ENCODE results near the gene CHORDC1.

Gene CHORDC1

GRCh38 chr11:90222459-90223247 is at the start of gene CHORDC1:
CHORDC1 (minus strand) TSS chr11:90223049; CDS start chr11:90222954, 95 bp downstream.
- peak; percentile 91 for DNase-seq

GRCh38 chr11:90257158-90257525 is 34.3 kb upstream of the CHORDC1 start:
- DNase-seq, result no peak

GRCh38 chr11:90256404-90257157 is 33.7 kb upstream of the CHORDC1 start:
- DNase-seq, result no peak

GRCh38 chr11:90254065-90254464 is 31.2 kb upstream of the CHORDC1 start:
- no peak for DNase-seq

GRCh38 chr11:90252053-90252452 is 29.2 kb upstream of the CHORDC1 start:
- DNase-seq, result no peak

GRCh38 chr11:90251599-90251998 is 28.8 kb upstream of the CHORDC1 start:
- no peak for DNase-seq

GRCh38 chr11:90250970-90251369 is 28.1 kb upstream of the CHORDC1 start:
- DNase-seq, result no peak

- DNase-seq, result no peak
Measured at GRCh38 chr11:90246468-90246867, 23.6 kb upstream of the CHORDC1 start.

- no peak for DNase-seq
Measured at GRCh38 chr11:90243534-90243933, 20.7 kb upstream of the CHORDC1 start.

- DNase-seq, result no peak
Measured at GRCh38 chr11:90242894-90243416, 20.1 kb upstream of the CHORDC1 start.

GRCh38 chr11:90241414-90241813 is 18.6 kb upstream of the CHORDC1 start:
- DNase-seq, result no peak

- DNase-seq, result peak; percentile 37
Measured at GRCh38 chr11:90239967-90240636, 17.3 kb upstream of the CHORDC1 start.

- no peak for DNase-seq
Measured at GRCh38 chr11:90237004-90237403, 14.2 kb upstream of the CHORDC1 start.

- no peak for DNase-seq
Measured at GRCh38 chr11:90235526-90235925, 12.7 kb upstream of the CHORDC1 start.

- DNase-seq, result no peak
Measured at GRCh38 chr11:90234977-90235376, 12.1 kb upstream of the CHORDC1 start.

GRCh38 chr11:90229791-90230190 is 6.9 kb upstream of the CHORDC1 start:
- DNase-seq, result no peak

- DNase-seq, result no peak
Measured at GRCh38 chr11:90228056-90228455, 5.2 kb upstream of the CHORDC1 start.

GRCh38 chr11:90223248-90223585 is 368 bp upstream of the CHORDC1 start:
- no peak for DNase-seq

GRCh38 chr11:90221803-90222458 is 918 bp downstream of the CHORDC1 start:
- no peak for DNase-seq

GRCh38 chr11:90220391-90220790 is 2.5 kb downstream of the CHORDC1 start:
- DNase-seq, result no peak

- DNase-seq, result no peak
Measured at GRCh38 chr11:90219438-90219837, 3.4 kb downstream of the CHORDC1 start.

- peak; percentile 13 for DNase-seq
Measured at GRCh38 chr11:90218606-90219005, 4.2 kb downstream of the CHORDC1 start.

GRCh38 chr11:90216611-90217010 is 6.2 kb downstream of the CHORDC1 start:
- DNase-seq, result no peak

Measured in activated CD8-positive, alpha-beta memory T cell treated with anti-CD3 and anti-CD28 coated beads, Interleukin-2, amount 50 U/mL, for 4 hours (primary cell).